GM23338 (cell line): ENCODE results near the gene ACSBG1. TPM values are rescaled to one million over a fixed set of nuclear protein-coding genes. Genes with fewer than 3 reads are reported as not detected.

Source experiments
- ATAC-seq: fragments of 200-7000 bp; cut with Tn5 transposase; 3 replicates; pipeline ENCODE4 v1.9.1; 2020
- DNase-seq: peaks from one replicate; pipeline ENCODE4 v3.0.0-alpha.2; 2015; ENCODE audit warnings: low spot score
- H2AFZ ChIP-seq: fragments of 200-600 bp; sonication (generic); 2 replicates; pipeline ENCODE4 v1.8.0; 2016; ENCODE audit warnings: antibody characterized with exemption, mild to moderate bottlenecking, moderate library complexity
- H3F3A ChIP-seq: fragments of 200-600 bp; sonication (generic); replicated peaks from 2 replicates; pipeline ENCODE4 v1.8.0; 2017; ENCODE audit warnings: antibody characterized with exemption, mixed run types, low read depth
- H3K27ac ChIP-seq: fragments of 200-600 bp; sonication (generic); 2 replicates; pipeline ENCODE4 v1.6.1; 2016; ENCODE audit warnings: low read depth
- H3K27me3 ChIP-seq: fragments of 200-600 bp; sonication (generic); 2 replicates; pipeline ENCODE4 v1.8.0; 2016; ENCODE audit warnings: mild to moderate bottlenecking, mixed run types, moderate library complexity; ENCODE audit not compliant: insufficient read depth
- H3K36me3 ChIP-seq: fragments of 200-600 bp; sonication (generic); 2 replicates; pipeline ENCODE4 v1.8.0; 2016; ENCODE audit warnings: mild to moderate bottlenecking; ENCODE audit not compliant: insufficient read depth
- H3K4me1 ChIP-seq: fragments of 200-600 bp; sonication (generic); 2 replicates; pipeline ENCODE4 v1.8.0; 2016; ENCODE audit warnings: mild to moderate bottlenecking, moderate library complexity; ENCODE audit not compliant: insufficient read depth
- H3K4me2 ChIP-seq: fragments of 200-600 bp; sonication (generic); 2 replicates; pipeline ENCODE4 v1.7.1; 2017; ENCODE audit warnings: mixed run types
- H3K4me3 ChIP-seq: fragments of 200-600 bp; sonication (generic); 2 replicates; pipeline ENCODE4 v1.6.1; 2016; ENCODE audit warnings: mixed run types
- H3K79me2 ChIP-seq: fragments of 200-600 bp; sonication (generic); replicated peaks from 2 replicates; pipeline ENCODE4 v1.8.0; 2017; ENCODE audit warnings: mild to moderate bottlenecking; ENCODE audit not compliant: insufficient read depth
- H3K9me2 ChIP-seq: fragments of 200-600 bp; sonication (generic); 2 replicates; pipeline ENCODE4 v1.8.0; 2017; ENCODE audit not compliant: insufficient read depth
- H4K20me1 ChIP-seq: fragments of 200-600 bp; sonication (generic); replicated peaks from 2 replicates; pipeline ENCODE4 v1.8.0; 2017; ENCODE audit warnings: mild to moderate bottlenecking; ENCODE audit not compliant: insufficient read depth
- H3K27ac Mint-ChIP-seq: 2 replicates; pipeline ENCODE4 v1.8.0; 2020; ENCODE audit warnings: inconsistent platforms, mild to moderate bottlenecking, moderate library complexity, mixed read lengths
- H3K27me3 Mint-ChIP-seq: 3 replicates; pipeline ENCODE4 v1.8.0; 2022; ENCODE audit warnings: low read depth, mild to moderate bottlenecking, moderate library complexity, mixed read lengths, inconsistent platforms; ENCODE audit not compliant: insufficient read depth, poor library complexity
- H3K36me3 Mint-ChIP-seq: 3 replicates; pipeline ENCODE4 v1.8.0; 2021; ENCODE audit warnings: low read depth, mild to moderate bottlenecking, inconsistent platforms, moderate library complexity, mixed read lengths
- H3K4me1 Mint-ChIP-seq: 3 replicates; pipeline ENCODE4 v1.8.0; 2020; ENCODE audit warnings: mild to moderate bottlenecking, inconsistent platforms, mixed read lengths
- H3K4me3 Mint-ChIP-seq: 3 replicates; pipeline ENCODE4 v1.8.0; 2021; ENCODE audit warnings: moderate library complexity, mild to moderate bottlenecking, inconsistent platforms, mixed read lengths
- H3K9me3 Mint-ChIP-seq: 3 replicates; pipeline ENCODE4 v1.8.0; 2020; ENCODE audit warnings: moderate library complexity, mild to moderate bottlenecking, inconsistent platforms, mixed read lengths
- CREB1 ChIP-seq: fragments of 250-450 bp; sonication (Bioruptor Pico); IDR thresholded peaks from 2 replicates; pipeline ENCODE4 v1.5.0; 2020; ENCODE audit warnings: low read depth, mild to moderate bottlenecking, moderate library complexity
- EZH2 ChIP-seq: fragments of 200-600 bp; sonication (generic); IDR thresholded peaks from one replicate; pipeline ENCODE4 v1.8.0; 2017; ENCODE audit warnings: antibody characterized with exemption, mild to moderate bottlenecking, low read depth; ENCODE audit not compliant: unreplicated experiment
- EZH2phosphoT487 ChIP-seq: fragments of 200-600 bp; sonication (generic); IDR thresholded peaks from one replicate; pipeline ENCODE4 v1.8.1; 2018; ENCODE audit warnings: antibody characterized with exemption; ENCODE audit not compliant: unreplicated experiment
- JUNB ChIP-seq: IDR thresholded peaks from one replicate; pipeline ENCODE4 v1.6.1; 2016; ENCODE audit warnings: antibody characterized with exemption; ENCODE audit not compliant: unreplicated experiment
- NANOG ChIP-seq: IDR thresholded peaks from 2 replicates; pipeline ENCODE4 v1.6.1; 2016; ENCODE audit warnings: antibody characterized with exemption, borderline replicate concordance
- POLR2AphosphoS5 ChIP-seq: IDR thresholded peaks from 2 replicates; pipeline ENCODE4 v1.6.1; 2016; ENCODE audit warnings: antibody characterized with exemption, low read depth
- STAT1 ChIP-seq: IDR thresholded peaks from one replicate; pipeline ENCODE4 v1.6.1; 2016; ENCODE audit warnings: antibody characterized with exemption; ENCODE audit not compliant: unreplicated experiment
- ZNF114 ChIP-seq: fragments of 250-450 bp; sonication (Bioruptor Pico); IDR thresholded peaks from 2 replicates; pipeline ENCODE4 v1.5.0; 2020; ENCODE audit warnings: mild to moderate bottlenecking, moderate library complexity
- ZNF331 ChIP-seq: fragments of 250-450 bp; sonication (Bioruptor Pico); IDR thresholded peaks from 2 replicates; pipeline ENCODE4 v1.5.0; 2020; ENCODE audit warnings: low read depth, mild to moderate bottlenecking, moderate library complexity
- polyA plus RNA-seq: library from polyadenylated mRNA; unstranded; fragments of >200 nt; fragmentation: Nextera tagmentation; extraction: Ambion mirVana; gene quantifications from 2 replicates; pipeline ENCODE4 v1.2.1, GENCODE V29; 2016
- total RNA-seq: library from RNA; depleted of rRNA; stranded (reverse); fragments of >200 nt; shearing (Covaris generic); gene quantifications from 2 replicates; pipeline ENCODE4 v1.2.3, GENCODE V29; 2014
- TF ChIP-seq, protein P1 (sequence below): IDR thresholded peaks from one replicate; pipeline ENCODE4 v1.6.1; 2018; ENCODE audit warnings: antibody characterized with exemption; ENCODE audit not compliant: unreplicated experiment
- TF ChIP-seq, protein P2 (sequence below), 2 experiments: fragments of 200-600 bp in 1 of 2; sonication (generic) in 1 of 2; conservative IDR thresholded peaks; 2 replicates each; pipeline versions ENCODE4 v1.5.1 to v1.6.1; 2016 to 2017; ENCODE audit warnings: antibody characterized with exemption in 2 of 2, low read depth in 2 of 2, mild to moderate bottlenecking in 2 of 2, moderate library complexity in 1 of 2
- TF ChIP-seq, protein P3 (sequence below): IDR thresholded peaks from 2 replicates; pipeline ENCODE4 v1.6.1; 2016; ENCODE audit warnings: antibody characterized with exemption
- TF ChIP-seq, protein P4 (sequence below): fragments of 250-450 bp; sonication (Bioruptor Pico); IDR thresholded peaks from 2 replicates; pipeline ENCODE4 v1.5.0; 2020; ENCODE audit warnings: mild to moderate bottlenecking, moderate library complexity

Gene ACSBG1
- total and polyA plus RNA-seq, 2 experiments from 2014 or later, result 1.9 to 10.0 TPM

DNA sequence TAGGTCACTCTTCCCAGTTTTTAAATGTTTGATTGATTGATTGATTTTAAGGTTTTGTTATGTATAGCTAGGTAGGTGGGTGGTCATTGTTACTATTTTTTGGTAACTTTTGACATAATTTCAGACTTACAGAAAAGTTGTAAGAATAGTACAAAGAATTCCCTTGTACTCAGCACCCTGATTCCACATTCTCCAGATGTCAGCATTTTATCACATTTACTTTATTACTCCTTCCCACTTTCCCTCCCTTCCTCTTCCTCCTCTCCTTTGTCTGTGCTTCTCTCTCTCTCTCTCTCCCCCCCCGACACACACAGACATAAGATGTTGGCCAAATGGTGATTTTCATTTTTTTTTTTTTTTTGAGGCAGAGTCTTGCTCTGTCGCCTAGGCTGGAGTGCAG lies 70.4 kb downstream of the ACSBG1 start:
- H3K27ac ChIP-seq, result no peak overlapping the region
- no peaks in the 10 kb centered on the region for H3K27me3 ChIP-seq
- DNase-seq (no peak), ATAC-seq (no peak)
- H3K9me3 Mint-ChIP-seq, result no peaks in the 10 kb centered on the region; the same call in 2 of the 3 replicates
- peaks cover 5% of the 10 kb centered on the region for H3K27me3 Mint-ChIP-seq
- no peaks in the 10 kb centered on the region; the same call in 1 of the 2 replicates for H4K20me1 ChIP-seq
- H3F3A ChIP-seq, result no peaks in the 10 kb centered on the region
- H2AFZ ChIP-seq, result no peak overlapping the region
- no peak overlapping the region for H3K4me3 Mint-ChIP-seq
- no peak overlapping the region for H3K27ac Mint-ChIP-seq
- no peaks in the 10 kb centered on the region for H3K4me1 Mint-ChIP-seq
- no peaks in the 10 kb centered on the region for H3K79me2 ChIP-seq
- peaks cover 34% of the 10 kb centered on the region for H3K36me3 Mint-ChIP-seq
- no peak overlapping the region for H3K4me3 ChIP-seq
- TF ChIP-seq, protein P1, sequence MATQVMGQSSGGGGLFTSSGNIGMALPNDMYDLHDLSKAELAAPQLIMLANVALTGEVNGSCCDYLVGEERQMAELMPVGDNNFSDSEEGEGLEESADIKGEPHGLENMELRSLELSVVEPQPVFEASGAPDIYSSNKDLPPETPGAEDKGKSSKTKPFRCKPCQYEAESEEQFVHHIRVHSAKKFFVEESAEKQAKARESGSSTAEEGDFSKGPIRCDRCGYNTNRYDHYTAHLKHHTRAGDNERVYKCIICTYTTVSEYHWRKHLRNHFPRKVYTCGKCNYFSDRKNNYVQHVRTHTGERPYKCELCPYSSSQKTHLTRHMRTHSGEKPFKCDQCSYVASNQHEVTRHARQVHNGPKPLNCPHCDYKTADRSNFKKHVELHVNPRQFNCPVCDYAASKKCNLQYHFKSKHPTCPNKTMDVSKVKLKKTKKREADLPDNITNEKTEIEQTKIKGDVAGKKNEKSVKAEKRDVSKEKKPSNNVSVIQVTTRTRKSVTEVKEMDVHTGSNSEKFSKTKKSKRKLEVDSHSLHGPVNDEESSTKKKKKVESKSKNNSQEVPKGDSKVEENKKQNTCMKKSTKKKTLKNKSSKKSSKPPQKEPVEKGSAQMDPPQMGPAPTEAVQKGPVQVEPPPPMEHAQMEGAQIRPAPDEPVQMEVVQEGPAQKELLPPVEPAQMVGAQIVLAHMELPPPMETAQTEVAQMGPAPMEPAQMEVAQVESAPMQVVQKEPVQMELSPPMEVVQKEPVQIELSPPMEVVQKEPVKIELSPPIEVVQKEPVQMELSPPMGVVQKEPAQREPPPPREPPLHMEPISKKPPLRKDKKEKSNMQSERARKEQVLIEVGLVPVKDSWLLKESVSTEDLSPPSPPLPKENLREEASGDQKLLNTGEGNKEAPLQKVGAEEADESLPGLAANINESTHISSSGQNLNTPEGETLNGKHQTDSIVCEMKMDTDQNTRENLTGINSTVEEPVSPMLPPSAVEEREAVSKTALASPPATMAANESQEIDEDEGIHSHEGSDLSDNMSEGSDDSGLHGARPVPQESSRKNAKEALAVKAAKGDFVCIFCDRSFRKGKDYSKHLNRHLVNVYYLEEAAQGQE, result no peak
- TF ChIP-seq, protein P2, sequence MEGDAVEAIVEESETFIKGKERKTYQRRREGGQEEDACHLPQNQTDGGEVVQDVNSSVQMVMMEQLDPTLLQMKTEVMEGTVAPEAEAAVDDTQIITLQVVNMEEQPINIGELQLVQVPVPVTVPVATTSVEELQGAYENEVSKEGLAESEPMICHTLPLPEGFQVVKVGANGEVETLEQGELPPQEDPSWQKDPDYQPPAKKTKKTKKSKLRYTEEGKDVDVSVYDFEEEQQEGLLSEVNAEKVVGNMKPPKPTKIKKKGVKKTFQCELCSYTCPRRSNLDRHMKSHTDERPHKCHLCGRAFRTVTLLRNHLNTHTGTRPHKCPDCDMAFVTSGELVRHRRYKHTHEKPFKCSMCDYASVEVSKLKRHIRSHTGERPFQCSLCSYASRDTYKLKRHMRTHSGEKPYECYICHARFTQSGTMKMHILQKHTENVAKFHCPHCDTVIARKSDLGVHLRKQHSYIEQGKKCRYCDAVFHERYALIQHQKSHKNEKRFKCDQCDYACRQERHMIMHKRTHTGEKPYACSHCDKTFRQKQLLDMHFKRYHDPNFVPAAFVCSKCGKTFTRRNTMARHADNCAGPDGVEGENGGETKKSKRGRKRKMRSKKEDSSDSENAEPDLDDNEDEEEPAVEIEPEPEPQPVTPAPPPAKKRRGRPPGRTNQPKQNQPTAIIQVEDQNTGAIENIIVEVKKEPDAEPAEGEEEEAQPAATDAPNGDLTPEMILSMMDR (conservative IDR thresholded peaks at IDR 0.05; ENCODE audit: low read depth in 2 of 2), result no peak
- no peak for TF ChIP-seq EZH2phosphoT487
- TF ChIP-seq, protein P3, sequence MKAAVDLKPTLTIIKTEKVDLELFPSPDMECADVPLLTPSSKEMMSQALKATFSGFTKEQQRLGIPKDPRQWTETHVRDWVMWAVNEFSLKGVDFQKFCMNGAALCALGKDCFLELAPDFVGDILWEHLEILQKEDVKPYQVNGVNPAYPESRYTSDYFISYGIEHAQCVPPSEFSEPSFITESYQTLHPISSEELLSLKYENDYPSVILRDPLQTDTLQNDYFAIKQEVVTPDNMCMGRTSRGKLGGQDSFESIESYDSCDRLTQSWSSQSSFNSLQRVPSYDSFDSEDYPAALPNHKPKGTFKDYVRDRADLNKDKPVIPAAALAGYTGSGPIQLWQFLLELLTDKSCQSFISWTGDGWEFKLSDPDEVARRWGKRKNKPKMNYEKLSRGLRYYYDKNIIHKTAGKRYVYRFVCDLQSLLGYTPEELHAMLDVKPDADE, result no peak
- TF ChIP-seq STAT1, result no peak
- TF ChIP-seq EZH2, result no peak
- no peak for TF ChIP-seq POLR2AphosphoS5
- TF ChIP-seq ZNF331 (CRISPR knock-in tag), result no peak
- TF ChIP-seq, protein P4, sequence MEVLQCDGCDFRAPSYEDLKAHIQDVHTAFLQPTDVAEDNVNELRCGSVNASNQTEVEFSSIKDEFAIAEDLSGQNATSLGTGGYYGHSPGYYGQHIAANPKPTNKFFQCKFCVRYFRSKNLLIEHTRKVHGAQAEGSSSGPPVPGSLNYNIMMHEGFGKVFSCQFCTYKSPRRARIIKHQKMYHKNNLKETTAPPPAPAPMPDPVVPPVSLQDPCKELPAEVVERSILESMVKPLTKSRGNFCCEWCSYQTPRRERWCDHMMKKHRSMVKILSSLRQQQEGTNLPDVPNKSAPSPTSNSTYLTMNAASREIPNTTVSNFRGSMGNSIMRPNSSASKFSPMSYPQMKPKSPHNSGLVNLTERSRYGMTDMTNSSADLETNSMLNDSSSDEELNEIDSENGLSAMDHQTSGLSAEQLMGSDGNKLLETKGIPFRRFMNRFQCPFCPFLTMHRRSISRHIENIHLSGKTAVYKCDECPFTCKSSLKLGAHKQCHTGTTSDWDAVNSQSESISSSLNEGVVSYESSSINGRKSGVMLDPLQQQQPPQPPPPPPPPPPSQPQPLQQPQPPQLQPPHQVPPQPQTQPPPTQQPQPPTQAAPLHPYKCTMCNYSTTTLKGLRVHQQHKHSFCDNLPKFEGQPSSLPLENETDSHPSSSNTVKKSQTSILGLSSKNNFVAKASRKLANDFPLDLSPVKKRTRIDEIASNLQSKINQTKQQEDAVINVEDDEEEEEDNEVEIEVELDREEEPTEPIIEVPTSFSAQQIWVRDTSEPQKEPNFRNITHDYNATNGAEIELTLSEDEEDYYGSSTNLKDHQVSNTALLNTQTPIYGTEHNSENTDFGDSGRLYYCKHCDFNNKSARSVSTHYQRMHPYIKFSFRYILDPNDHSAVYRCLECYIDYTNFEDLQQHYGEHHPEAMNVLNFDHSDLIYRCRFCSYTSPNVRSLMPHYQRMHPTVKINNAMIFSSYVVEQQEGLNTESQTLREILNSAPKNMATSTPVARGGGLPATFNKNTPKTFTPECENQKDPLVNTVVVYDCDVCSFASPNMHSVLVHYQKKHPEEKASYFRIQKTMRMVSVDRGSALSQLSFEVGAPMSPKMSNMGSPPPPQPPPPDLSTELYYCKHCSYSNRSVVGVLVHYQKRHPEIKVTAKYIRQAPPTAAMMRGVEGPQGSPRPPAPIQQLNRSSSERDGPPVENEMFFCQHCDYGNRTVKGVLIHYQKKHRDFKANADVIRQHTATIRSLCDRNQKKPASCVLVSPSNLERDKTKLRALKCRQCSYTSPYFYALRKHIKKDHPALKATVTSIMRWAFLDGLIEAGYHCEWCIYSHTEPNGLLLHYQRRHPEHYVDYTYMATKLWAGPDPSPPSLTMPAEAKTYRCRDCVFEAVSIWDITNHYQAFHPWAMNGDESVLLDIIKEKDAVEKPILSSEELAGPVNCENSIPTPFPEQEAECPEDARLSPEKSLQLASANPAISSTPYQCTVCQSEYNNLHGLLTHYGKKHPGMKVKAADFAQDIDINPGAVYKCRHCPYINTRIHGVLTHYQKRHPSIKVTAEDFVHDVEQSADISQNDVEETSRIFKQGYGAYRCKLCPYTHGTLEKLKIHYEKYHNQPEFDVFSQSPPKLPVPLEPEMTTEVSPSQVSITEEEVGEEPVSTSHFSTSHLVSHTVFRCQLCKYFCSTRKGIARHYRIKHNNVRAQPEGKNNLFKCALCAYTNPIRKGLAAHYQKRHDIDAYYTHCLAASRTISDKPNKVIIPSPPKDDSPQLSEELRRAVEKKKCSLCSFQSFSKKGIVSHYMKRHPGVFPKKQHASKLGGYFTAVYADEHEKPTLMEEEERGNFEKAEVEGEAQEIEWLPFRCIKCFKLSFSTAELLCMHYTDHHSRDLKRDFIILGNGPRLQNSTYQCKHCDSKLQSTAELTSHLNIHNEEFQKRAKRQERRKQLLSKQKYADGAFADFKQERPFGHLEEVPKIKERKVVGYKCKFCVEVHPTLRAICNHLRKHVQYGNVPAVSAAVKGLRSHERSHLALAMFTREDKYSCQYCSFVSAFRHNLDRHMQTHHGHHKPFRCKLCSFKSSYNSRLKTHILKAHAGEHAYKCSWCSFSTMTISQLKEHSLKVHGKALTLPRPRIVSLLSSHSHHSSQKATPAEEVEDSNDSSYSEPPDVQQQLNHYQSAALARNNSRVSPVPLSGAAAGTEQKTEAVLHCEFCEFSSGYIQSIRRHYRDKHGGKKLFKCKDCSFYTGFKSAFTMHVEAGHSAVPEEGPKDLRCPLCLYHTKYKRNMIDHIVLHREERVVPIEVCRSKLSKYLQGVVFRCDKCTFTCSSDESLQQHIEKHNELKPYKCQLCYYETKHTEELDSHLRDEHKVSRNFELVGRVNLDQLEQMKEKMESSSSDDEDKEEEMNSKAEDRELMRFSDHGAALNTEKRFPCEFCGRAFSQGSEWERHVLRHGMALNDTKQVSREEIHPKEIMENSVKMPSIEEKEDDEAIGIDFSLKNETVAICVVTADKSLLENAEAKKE (CRISPR knock-in tag), result no peak
- TF ChIP-seq JUNB, result no peak
- TF ChIP-seq ZNF114 (CRISPR knock-in tag), result no peak
- TF ChIP-seq CREB1 (CRISPR knock-in tag), result no peak
- no peak for TF ChIP-seq NANOG
- H3K4me2 ChIP-seq, result no peak overlapping the region
- no peaks in the 10 kb centered on the region for H3K9me2 ChIP-seq
- H3K4me1 ChIP-seq, result no peaks in the 10 kb centered on the region
- peaks cover 19% of the 10 kb centered on the region; the same call in 1 of the 2 replicates for H3K36me3 ChIP-seq
